A549 (cell line): ENCODE measurements around the gene EEFSEC.

ENCODE experiments used
- CEBPB ChIP-seq, 2 experiments: fragments of >200 bp in 1 of 2; sonication (Bioruptor Twin) in 1 of 2; formaldehyde crosslinking in 1 of 2; IDR thresholded peaks; 2 replicates each; pipeline ENCODE4 v1.6.1; 2012 to 2016
- CTCF ChIP-seq: fragments of >200 bp; sonication (Bioruptor Twin); formaldehyde crosslinking; IDR thresholded peaks from 3 replicates; pipeline ENCODE4 v1.5.1; 2016
- JUNB ChIP-seq: fragments of >200 bp; sonication (Bioruptor Twin); formaldehyde crosslinking; IDR thresholded peaks from 2 replicates; pipeline ENCODE4 v1.6.1; 2016
- MAX ChIP-seq: IDR thresholded peaks from 2 replicates; pipeline ENCODE4 v1.6.1; 2012
- RFX5 ChIP-seq: fragments of 450-650 bp; IDR thresholded peaks from 2 replicates; pipeline ENCODE4 v1.7.1; 2014; ENCODE audit warnings: antibody characterized with exemption, mild to moderate bottlenecking, moderate library complexity
- USF2 ChIP-seq: fragments of 450-650 bp; IDR thresholded peaks from 2 replicates; pipeline ENCODE4 v1.6.1; 2014; ENCODE audit warnings: antibody characterized with exemption

- no peak for TF ChIP-seq MAX
- TF ChIP-seq CTCF = no peak
- TF ChIP-seq RFX5 = no peak
- no peak for TF ChIP-seq JUNB
- no peak for TF ChIP-seq USF2
- TF ChIP-seq CEBPB (IDR thresholded peaks at IDR 0.05) = no peak
Measured at GRCh38 chr3:128274837-128275236, 121.6 kb downstream of the EEFSEC start.
